Activated T-helper 2 cell treated with anti-CD3 and anti-CD28 coated beads, Interferon-gamma antibody, Interleukin-2, Interleukin-4, amounts not matched to agents 10 μg/mL and 5 μg/mL and 100 μg/mL, durations not matched to agents 14 hours and 24 hours and 36 hours (primary cell): ENCODE results near the gene GDF2. TPM values are rescaled to one million over a fixed set of nuclear protein-coding genes. Genes with fewer than 3 reads are reported as not detected.

Source experiments
- DNase-seq: peaks from one replicate; pipeline ENCODE4 v3.0.0; 2021; ENCODE audit warnings: low spot score
- H3K27ac Mint-ChIP-seq: one replicate; pipeline ENCODE4 v1.8.0; 2021; ENCODE audit warnings: mixed read lengths
- H3K27me3 Mint-ChIP-seq: one replicate; pipeline ENCODE4 v1.8.0; 2021; ENCODE audit warnings: low read depth, mixed read lengths
- H3K36me3 Mint-ChIP-seq: one replicate; pipeline ENCODE4 v1.8.0; 2021; ENCODE audit warnings: low read depth, mixed read lengths
- H3K4me1 Mint-ChIP-seq: one replicate; pipeline ENCODE4 v1.8.0; 2021; ENCODE audit warnings: low read depth, mixed read lengths
- H3K4me3 Mint-ChIP-seq: one replicate; pipeline ENCODE4 v1.8.0; 2021; ENCODE audit warnings: low read depth, mild to moderate bottlenecking, moderate library complexity, mixed read lengths
- H3K9me3 Mint-ChIP-seq: one replicate; pipeline ENCODE4 v1.8.0; 2021; ENCODE audit warnings: mixed read lengths
- intact Hi-C: fragments of 100-400 bp; cut with micrococcal nuclease; formaldehyde crosslinking; loops from one replicate; pipeline ENCODE4 v1.15.1; 2023
- total RNA-seq: library from RNA; stranded (reverse); gene quantifications from 2 replicates; pipeline ENCODE4 v1.2.3, GENCODE V29; 2022

Gene GDF2
- total RNA-seq, 1 donor from 2014 or later = not detected

DNA sequence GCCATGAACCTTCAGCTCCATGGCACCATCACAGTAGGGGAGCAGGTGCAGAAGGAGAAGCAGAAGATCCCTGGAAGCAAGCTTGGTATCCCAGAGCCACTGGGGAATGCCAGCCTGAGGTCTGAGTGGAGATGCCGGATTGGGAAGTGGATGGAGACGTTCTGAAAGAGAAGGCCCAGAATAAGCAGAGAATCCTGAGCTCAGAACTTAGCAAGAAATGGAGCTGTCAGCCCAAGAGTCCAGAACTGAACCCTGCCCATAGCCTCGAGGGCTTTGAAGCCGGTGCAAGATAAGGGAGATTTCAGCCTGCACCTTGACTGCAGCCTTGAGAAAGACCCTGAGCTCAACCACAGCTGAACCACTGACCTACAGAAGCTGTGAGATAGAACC is 36.1 kb upstream of the GDF2 start:
- DNase-seq = no peak
- Mint-ChIP-seq H3K9me3 (no peaks in the 10 kb centered on the region), H3K27me3 (no peaks in the 10 kb centered on the region), H3K4me3 (no peak overlapping the region), H3K36me3 (no peaks in the 10 kb centered on the region), H3K27ac (no peak overlapping the region), H3K4me1 (peaks cover 18% of the 10 kb centered on the region)
- intact Hi-C loops = no loop called here

- peaks cover 18% of the 10 kb centered on the region for H3K4me1 Mint-ChIP-seq
- H3K27me3 Mint-ChIP-seq = no peaks in the 10 kb centered on the region
- H3K9me3 Mint-ChIP-seq = no peaks in the 10 kb centered on the region
- no peak for DNase-seq
- no peak overlapping the region for H3K27ac Mint-ChIP-seq
- H3K4me3 Mint-ChIP-seq = no peak overlapping the region
- H3K36me3 Mint-ChIP-seq = no peaks in the 10 kb centered on the region
- intact Hi-C loops = no loop called here
These were observed 35.5 kb upstream of the GDF2 start for GRCh38 chr10:47286591-47287315.

DNA sequence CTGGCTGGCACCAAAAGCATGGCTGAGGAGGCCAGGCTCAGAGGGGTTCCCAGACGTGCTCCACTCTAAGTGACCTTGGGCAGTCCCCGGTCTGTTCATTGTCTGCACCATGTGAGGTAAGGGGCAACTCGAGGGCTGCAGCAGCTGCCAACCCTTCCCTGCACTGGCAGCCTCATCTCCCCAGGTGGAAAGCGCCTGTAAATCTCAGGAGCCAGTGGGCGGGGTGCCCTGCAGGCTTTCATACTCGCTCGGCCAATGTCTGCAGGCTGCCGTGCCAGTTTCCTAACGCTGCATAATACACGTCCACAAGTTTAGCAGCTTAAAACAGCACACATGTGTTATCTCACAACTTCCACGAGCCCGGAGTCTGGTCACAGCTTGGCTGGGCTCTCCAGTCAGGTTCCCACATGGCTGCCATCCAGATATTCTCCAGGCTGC is 34.9 kb upstream of the GDF2 start:
- DNase-seq = no peak
- intact Hi-C loops = no loop called here
- Mint-ChIP-seq H3K36me3 (no peaks in the 10 kb centered on the region), H3K27me3 (no peaks in the 10 kb centered on the region), H3K27ac (no peak overlapping the region), H3K4me1 (peaks cover 18% of the 10 kb centered on the region), H3K4me3 (no peak overlapping the region), H3K9me3 (no peaks in the 10 kb centered on the region)

DNA sequence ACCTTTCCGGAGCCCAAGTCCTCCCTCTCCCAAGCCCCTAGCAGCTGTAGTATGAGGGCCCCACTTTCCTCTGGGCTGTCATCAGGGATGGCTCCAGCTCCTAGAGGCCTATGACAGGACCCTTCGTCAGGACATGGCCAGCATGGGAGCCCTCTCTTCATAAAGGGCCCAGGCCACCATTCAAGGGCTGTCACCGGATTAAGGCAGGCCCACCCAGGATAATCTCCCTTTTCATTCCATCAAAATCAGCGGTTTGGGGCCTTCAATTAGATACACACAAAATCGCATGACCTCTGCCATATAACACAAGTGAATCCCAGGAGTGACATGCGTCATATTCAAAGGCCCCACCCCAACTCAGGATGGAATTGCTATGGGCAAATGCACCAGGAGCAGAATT is 34.4 kb upstream of the GDF2 start:
- Mint-ChIP-seq H3K4me1 (peaks cover 18% of the 10 kb centered on the region), H3K27ac (no peak overlapping the region), H3K4me3 (no peak overlapping the region), H3K9me3 (no peaks in the 10 kb centered on the region), H3K36me3 (no peaks in the 10 kb centered on the region), H3K27me3 (no peaks in the 10 kb centered on the region)
- no peak for DNase-seq
- intact Hi-C loops = no loop called here

GRCh38 chr10:47288236-47288635 is 34.0 kb upstream of the GDF2 start:
- no peak overlapping the region for H3K27ac Mint-ChIP-seq
- H3K4me3 Mint-ChIP-seq = no peak overlapping the region
- H3K27me3 Mint-ChIP-seq = no peaks in the 10 kb centered on the region
- no peak for DNase-seq
- no peaks in the 10 kb centered on the region for H3K9me3 Mint-ChIP-seq
- H3K36me3 Mint-ChIP-seq = no peaks in the 10 kb centered on the region
- intact Hi-C loops = no loop called here
- H3K4me1 Mint-ChIP-seq = peaks cover 18% of the 10 kb centered on the region

GRCh38 chr10:47288916-47289495 is 33.2 kb upstream of the GDF2 start:
- no peak for DNase-seq
- H3K4me3 Mint-ChIP-seq = no peak overlapping the region
- no peaks in the 10 kb centered on the region for H3K36me3 Mint-ChIP-seq
- H3K4me1 Mint-ChIP-seq = peaks cover 18% of the 10 kb centered on the region
- no peaks in the 10 kb centered on the region for H3K9me3 Mint-ChIP-seq
- no peaks in the 10 kb centered on the region for H3K27me3 Mint-ChIP-seq
- H3K27ac Mint-ChIP-seq = no peak overlapping the region
- intact Hi-C loops = no loop called here

- intact Hi-C loops = no loop called here
- Mint-ChIP-seq H3K4me1 (peaks cover 16% of the 10 kb centered on the region), H3K36me3 (no peaks in the 10 kb centered on the region), H3K4me3 (no peak overlapping the region), H3K27ac (no peak overlapping the region), H3K9me3 (no peaks in the 10 kb centered on the region), H3K27me3 (peaks cover under 1% of the 10 kb centered on the region)
- DNase-seq = no peak
These were observed 32.3 kb upstream of the GDF2 start for GRCh38 chr10:47289921-47290320.

DNA sequence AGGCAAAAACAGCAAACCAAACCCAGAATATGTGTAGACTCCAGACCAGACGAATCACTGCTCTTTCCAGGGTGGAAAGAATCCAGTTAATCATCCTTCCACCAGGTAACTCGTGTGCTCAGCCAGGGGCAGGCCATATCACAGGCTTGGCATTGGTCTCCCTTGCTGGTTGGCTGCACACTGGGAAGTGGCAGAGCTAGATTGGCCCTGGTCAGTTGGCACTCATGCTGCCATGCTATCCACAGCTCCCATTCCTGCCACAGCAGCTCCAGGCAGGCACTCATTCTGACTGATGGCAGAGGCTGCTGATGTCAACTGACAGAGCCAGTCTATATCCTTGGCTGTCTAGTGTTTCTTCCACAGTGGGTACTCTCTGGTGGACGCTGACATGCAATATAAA is 31.9 kb upstream of the GDF2 start:
- no peak for DNase-seq
- Mint-ChIP-seq H3K27me3 (peaks cover 4% of the 10 kb centered on the region), H3K4me1 (peaks cover 13% of the 10 kb centered on the region), H3K9me3 (no peaks in the 10 kb centered on the region), H3K27ac (no peak overlapping the region), H3K4me3 (no peak overlapping the region), H3K36me3 (no peaks in the 10 kb centered on the region)
- intact Hi-C loops = no loop called here

GRCh38 chr10:47291682-47292081 is 30.6 kb upstream of the GDF2 start:
- Mint-ChIP-seq H3K27ac (no peak overlapping the region), H3K9me3 (no peaks in the 10 kb centered on the region), H3K36me3 (no peaks in the 10 kb centered on the region), H3K4me1 (peaks cover 2% of the 10 kb centered on the region), H3K4me3 (no peak overlapping the region), H3K27me3 (peaks cover 9% of the 10 kb centered on the region)
- intact Hi-C loops = no loop called here
- no peak for DNase-seq

GRCh38 chr10:47294057-47294456 is 28.2 kb upstream of the GDF2 start:
- H3K27me3 Mint-ChIP-seq = peaks cover 24% of the 10 kb centered on the region
- intact Hi-C loops = no loop called here
- no peaks in the 10 kb centered on the region for H3K9me3 Mint-ChIP-seq
- no peaks in the 10 kb centered on the region for H3K4me1 Mint-ChIP-seq
- H3K36me3 Mint-ChIP-seq = no peaks in the 10 kb centered on the region
- DNase-seq = no peak
- H3K27ac Mint-ChIP-seq = no peak overlapping the region
- no peak overlapping the region for H3K4me3 Mint-ChIP-seq

GRCh38 chr10:47294501-47294900 is 27.8 kb upstream of the GDF2 start:
- DNase-seq = no peak
- H3K27ac Mint-ChIP-seq = no peak overlapping the region
- H3K27me3 Mint-ChIP-seq = peaks cover 28% of the 10 kb centered on the region
- no peak overlapping the region for H3K4me3 Mint-ChIP-seq
- no peaks in the 10 kb centered on the region for H3K4me1 Mint-ChIP-seq
- H3K36me3 Mint-ChIP-seq = no peaks in the 10 kb centered on the region
- intact Hi-C loops = no loop called here
- no peaks in the 10 kb centered on the region for H3K9me3 Mint-ChIP-seq

DNA sequence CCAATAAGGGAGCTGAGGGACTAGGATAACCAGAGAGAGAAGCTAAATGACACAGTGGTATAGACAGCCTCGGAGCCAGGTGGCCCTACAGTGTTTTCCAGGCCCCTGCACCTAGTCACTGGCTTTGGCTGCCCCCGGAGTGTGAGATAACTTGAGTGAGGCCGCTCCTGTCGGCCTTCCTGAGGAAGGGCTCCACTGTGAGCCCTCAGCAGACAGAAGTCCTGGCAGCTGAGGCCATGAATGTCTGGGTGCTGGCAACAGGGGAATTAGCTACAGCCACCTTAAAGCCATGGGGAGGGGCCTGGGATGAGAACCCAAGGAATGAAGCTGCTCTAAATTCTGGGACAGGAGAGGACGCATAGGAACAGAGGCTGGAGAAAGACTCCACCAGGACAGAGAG is 26.8 kb upstream of the GDF2 start:
- intact Hi-C loops = no loop called here
- Mint-ChIP-seq H3K36me3 (no peaks in the 10 kb centered on the region), H3K27ac (no peak overlapping the region), H3K9me3 (no peaks in the 10 kb centered on the region), H3K4me3 (no peak overlapping the region), H3K4me1 (no peaks in the 10 kb centered on the region), H3K27me3 (peaks cover 31% of the 10 kb centered on the region)
- DNase-seq = no peak

DNA sequence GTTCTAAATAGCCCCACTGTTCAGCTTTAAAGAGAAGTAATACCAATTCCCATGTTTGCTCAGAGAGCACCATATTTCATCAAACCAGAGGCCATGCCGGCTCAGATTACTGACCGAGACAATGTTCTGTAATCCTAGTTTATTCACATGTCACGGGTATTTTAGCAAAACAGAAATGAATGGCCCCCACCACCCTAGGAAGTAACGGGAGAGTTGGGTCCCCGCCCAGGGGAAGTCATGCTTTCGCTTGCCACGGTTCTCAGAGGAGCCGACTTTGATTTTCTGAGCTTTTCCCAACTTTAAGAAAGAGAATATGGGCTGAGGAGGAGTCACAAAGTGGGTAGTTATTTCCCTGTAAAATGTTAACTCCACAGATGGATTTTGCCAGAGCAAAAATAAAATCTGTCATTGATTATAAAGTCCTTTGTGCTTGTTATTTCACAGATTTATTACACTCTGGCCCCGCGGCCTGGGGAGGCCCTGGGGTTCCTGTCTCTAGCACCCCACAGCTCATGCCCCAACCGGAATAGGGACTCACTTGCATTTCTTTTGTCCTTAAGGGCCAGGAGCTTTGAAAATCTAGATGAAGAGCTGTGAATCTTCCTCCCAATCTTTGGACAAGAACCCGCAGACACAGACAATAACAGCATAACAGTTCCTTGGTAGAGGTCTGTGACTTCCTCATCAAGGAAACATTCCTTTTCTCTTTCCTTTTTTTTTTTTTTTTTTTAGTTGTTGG is 25.9 kb upstream of the GDF2 start:
- intact Hi-C loops = no loop called here
- DNase-seq = no peak

More for the DNA sequence above, 25.9 kb upstream of the GDF2 start:
- Mint-ChIP-seq H3K27me3 (peaks cover 38% of the 10 kb centered on the region), H3K9me3 (no peaks in the 10 kb centered on the region), H3K4me3 (no peak overlapping the region), H3K36me3 (no peaks in the 10 kb centered on the region), H3K4me1 (peaks cover 3% of the 10 kb centered on the region), H3K27ac (no peak overlapping the region)
